Lower leg skin (tissue), 4 donors: Measurements from ENCODE around the gene ADAMTS8. TPM values are rescaled to one million over a fixed set of nuclear protein-coding genes. Genes with fewer than 3 reads are reported as not detected.
A peak's percentile ranks its signal among the peaks of the same experiment; 100 is the strongest.

Experiments
- DNase-seq, 2 donors: peaks; one replicate each; pipeline ENCODE4 v3.0.0-alpha.2; 2019; ENCODE audit warnings: low spot score in 2 of 2
- H3K4me3 ChIP-seq: fragments of 200-600 bp; sonication (generic); 2 replicates; pipeline ENCODE4 v1.5.1; 2017; ENCODE audit warnings: mild to moderate bottlenecking, low read depth; ENCODE audit not compliant: poor library complexity, severe bottlenecking
- POLR2A ChIP-seq, 2 donors: fragments of 450-650 bp; IDR thresholded peaks; one replicate each; pipeline ENCODE4 v1.6.1; 2016 to 2017; ENCODE audit warnings: antibody characterized with exemption in 2 of 2, mild to moderate bottlenecking in 1 of 2, moderate library complexity in 1 of 2
- WGBS, 2 donors: methylation state at CpG; one replicate each; pipeline ENCODE4 v1.1.5; 2018; 5-methylcytosine and 5-hydroxymethylcytosine counted together
- intact Hi-C: fragments of 100-400 bp; cut with DNase I; formaldehyde crosslinking; loops from one replicate; pipeline ENCODE4 v1.15.0; 2023; ENCODE audit warnings: low total_unique reads
- total RNA-seq, 4 donors: library from RNA; depleted of rRNA; stranded (reverse); fragments of >200 nt; gene quantifications; one replicate each; pipeline ENCODE4 v1.1.0, GENCODE V29; 2016
- TF ChIP-seq, protein P1 (sequence below), 3 donors: fragments of 450-650 bp; IDR thresholded peaks; one replicate each; pipeline ENCODE4 v1.5.1; 2016; ENCODE audit warnings: antibody characterized with exemption in 3 of 3, mild to moderate bottlenecking in 3 of 3, moderate library complexity in 2 of 3

ADAMTS8 gene
- total RNA-seq, 4 donors from 2014 or later = 0.15 to 1.4 (median 0.81) TPM; not detected in 1

DNA sequence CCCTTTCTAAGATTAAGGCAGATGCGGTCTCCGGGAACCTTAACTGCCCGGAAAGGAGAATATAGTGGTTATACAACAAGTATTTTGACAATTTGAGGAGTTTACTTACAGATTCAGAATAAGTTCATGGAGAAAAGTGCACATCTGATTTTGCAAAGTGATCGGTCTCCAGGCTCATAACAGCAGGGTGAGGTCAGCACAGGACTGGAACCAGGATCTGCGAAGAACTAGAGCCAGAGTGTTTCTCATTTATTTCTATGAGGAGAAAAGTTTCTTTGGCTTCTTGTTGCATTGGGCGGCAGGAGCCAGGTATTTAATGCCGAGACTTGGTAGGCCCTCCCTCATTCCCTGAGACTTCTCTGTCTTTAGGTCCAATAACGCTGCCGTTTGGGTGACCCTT is 23.8 kb upstream of the ADAMTS8 start:
- intact Hi-C loops = no loop called here
- WGBS, 2 donors = 67 to 74% methylated on average over 9 of the region's 9 CpGs
- no peak for DNase-seq
- no peak overlapping the region for H3K4me3 ChIP-seq
- TF ChIP-seq, protein P1, sequence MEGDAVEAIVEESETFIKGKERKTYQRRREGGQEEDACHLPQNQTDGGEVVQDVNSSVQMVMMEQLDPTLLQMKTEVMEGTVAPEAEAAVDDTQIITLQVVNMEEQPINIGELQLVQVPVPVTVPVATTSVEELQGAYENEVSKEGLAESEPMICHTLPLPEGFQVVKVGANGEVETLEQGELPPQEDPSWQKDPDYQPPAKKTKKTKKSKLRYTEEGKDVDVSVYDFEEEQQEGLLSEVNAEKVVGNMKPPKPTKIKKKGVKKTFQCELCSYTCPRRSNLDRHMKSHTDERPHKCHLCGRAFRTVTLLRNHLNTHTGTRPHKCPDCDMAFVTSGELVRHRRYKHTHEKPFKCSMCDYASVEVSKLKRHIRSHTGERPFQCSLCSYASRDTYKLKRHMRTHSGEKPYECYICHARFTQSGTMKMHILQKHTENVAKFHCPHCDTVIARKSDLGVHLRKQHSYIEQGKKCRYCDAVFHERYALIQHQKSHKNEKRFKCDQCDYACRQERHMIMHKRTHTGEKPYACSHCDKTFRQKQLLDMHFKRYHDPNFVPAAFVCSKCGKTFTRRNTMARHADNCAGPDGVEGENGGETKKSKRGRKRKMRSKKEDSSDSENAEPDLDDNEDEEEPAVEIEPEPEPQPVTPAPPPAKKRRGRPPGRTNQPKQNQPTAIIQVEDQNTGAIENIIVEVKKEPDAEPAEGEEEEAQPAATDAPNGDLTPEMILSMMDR (IDR thresholded peaks at IDR 0.05) = no peak
- TF ChIP-seq POLR2A (IDR thresholded peaks at IDR 0.05) = no peak

DNA sequence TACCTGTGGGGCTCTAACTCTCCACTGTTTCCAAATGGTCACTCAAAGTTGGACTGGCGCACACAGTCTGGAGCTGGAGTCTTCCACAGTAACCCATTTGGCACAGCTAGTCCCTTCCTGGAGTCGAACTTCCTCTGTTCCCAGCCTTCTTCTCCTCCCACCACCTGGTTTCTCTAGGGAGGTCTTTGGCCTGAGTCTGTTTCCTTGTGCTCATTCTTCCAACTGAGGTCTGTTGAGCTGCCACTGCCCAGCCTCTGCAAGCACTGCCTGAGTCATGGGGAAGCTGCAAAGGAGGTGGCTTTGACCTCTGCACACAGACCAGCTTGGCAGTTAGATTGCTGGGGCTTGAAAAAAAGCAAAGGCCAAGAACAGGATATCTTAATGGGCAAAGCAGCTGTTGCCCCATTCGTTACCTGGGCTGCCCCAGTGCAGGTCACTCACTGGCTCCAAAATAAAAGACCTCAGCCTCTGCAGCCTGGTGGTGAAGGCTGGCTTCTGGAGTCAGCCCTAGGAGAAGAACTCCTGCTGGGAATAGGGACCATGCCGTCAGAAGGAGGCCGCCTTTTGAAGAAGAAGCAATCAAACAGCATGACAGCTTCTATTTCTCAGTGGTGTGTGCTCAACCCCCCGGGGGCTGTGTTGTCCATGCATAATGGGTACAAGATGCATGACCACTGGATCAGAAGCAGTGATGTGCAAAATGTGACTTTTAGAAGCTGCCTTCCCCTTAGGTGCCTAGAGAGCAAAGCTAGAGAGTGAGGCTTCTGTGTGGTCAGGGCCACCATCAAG is 23.0 kb upstream of the ADAMTS8 start:
- TF ChIP-seq, protein P1 (IDR thresholded peaks at IDR 0.05) = no peak
- no peak for TF ChIP-seq POLR2A (IDR thresholded peaks at IDR 0.05)
- intact Hi-C loops = no loop called here
- WGBS, 2 donors = 68 to 72% methylated on average over 6 of the region's 6 CpGs
- no peak for DNase-seq
- H3K4me3 ChIP-seq = no peak overlapping the region

DNA sequence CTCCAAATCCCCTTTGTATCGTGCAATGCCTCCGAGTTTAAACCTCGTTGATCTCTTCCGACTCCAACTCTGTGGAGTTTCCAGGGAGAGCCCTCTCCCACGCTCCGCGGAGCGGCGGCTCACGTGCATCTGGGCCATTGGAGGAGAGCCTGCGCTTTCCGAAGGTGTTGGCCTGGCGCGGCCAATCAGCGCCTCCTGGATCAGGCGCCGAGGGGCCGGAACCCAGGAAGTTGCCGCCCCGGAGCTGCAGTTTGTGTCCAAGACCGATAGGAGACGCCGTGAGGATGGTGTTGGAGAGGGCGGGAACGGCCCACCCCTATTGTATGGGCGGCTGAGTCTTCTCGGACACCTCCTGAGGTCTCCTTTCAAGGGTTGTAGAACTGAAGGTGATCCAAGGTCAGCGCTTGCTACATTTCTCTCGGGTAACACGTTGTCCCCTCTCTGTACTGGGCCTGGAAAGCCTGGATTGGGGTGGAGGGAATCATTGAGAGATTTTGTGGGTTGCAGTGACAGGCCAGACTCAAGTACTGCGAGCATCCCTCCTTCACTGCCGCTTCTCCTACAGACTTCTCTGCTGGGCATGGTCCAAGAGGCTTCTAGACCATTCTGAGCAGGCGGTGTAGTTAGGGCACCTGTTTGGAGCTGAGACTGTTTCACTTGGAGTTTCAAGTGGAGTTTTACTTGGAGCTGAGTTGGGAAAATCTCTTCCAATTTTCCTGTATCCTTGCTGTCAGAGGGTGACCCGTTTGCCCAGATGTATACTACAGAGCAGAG is 21.8 kb upstream of the ADAMTS8 start:
- H3K4me3 ChIP-seq = peak overlapping the region; percentile 31
- DNase-seq = peak; percentile 34 to 95
- 28 to 32% methylated on average over 34 of the region's 34 CpGs for WGBS, 2 donors
- intact Hi-C loops = no loop called here
- TF ChIP-seq POLR2A (IDR thresholded peaks at IDR 0.05) = no peak
- TF ChIP-seq, protein P1 (IDR thresholded peaks at IDR 0.05) = no peak

DNA sequence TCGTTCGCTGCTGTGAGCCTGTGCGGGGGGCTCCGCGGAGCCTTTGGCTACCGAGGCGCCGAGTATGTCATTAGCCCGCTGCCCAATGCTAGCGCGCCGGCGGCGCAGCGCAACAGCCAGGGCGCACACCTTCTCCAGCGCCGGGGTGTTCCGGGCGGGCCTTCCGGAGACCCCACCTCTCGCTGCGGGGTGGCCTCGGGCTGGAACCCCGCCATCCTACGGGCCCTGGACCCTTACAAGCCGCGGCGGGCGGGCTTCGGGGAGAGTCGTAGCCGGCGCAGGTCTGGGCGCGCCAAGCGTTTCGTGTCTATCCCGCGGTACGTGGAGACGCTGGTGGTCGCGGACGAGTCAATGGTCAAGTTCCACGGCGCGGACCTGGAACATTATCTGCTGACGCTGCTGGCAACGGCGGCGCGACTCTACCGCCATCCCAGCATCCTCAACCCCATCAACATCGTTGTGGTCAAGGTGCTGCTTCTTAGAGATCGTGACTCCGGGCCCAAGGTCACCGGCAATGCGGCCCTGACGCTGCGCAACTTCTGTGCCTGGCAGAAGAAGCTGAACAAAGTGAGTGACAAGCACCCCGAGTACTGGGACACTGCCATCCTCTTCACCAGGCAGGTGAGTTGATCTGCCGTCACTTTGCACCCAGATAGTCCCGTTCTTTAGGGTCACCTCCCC is 21.0 kb upstream of the ADAMTS8 start:
- 5 to 11% methylated on average over 26 to 64 of the region's 64 CpGs for WGBS, 2 donors
- intact Hi-C loops = no loop called here
- TF ChIP-seq, protein P1 (IDR thresholded peaks at IDR 0.05) = no peak
- TF ChIP-seq POLR2A (IDR thresholded peaks at IDR 0.05) = no peak
- peak overlapping the region; percentile 31 for H3K4me3 ChIP-seq
- no peak for DNase-seq

DNA sequence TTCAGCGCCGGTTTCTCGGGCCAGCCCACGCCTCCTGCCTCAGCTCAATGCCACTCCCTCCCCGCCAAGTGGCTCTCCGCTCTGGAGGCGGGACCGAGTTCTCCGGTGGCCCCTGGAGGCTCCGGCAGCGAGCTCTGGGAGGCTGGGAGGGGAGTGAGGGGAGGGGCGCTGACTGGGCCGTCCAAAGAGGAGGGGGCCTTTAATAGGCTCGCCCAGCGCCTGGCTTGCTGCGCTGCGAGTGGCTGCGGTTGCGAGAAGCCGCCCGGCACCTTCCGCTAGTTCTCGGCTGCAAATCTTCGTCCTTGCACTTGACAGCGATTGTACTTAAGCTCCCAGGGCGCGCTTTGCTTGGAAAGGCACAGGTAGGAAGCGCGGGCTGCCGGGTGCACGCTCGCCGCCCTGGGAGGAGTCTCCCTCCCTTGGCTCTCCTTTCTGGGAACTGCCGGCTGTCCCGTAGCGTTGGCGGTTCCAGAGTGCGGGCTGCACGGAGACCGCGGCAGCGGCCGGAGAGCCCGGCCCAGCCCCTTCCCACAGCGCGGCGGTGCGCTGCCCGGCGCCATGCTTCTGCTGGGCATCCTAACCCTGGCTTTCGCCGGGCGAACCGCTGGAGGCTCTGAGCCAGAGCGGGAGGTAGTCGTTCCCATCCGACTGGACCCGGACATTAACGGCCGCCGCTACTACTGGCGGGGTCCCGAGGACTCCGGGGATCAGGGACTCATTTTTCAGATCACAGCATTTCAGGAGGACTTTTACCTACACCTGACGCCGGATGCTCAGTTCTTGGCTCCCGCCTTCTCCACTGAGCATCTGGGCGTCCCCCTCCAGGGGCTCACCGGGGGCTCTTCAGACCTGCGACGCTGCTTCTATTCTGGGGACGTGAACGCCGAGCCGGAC is 20.3 kb upstream of the ADAMTS8 start, which contains the start of gene ADAMTS15:
TSS of gene ADAMTS15 (plus strand) at position 230 of the 894 bp plus-strand sequence. CDS start at position 559, 329 bp downstream.
- DNase-seq = peak; percentile 48 to 94
- TF ChIP-seq, protein P1 (IDR thresholded peaks at IDR 0.05) = no peak
- TF ChIP-seq POLR2A (IDR thresholded peaks at IDR 0.05) = no peak
- H3K4me3 ChIP-seq = peak within 1 kb of the TSS; percentile 31
- intact Hi-C loops = no loop called here
- WGBS, 2 donors = 1% methylated on average over 35 to 63 of the region's 75 CpGs
